Measurements from ENCODE around the gene TSPAN12. TPM values are rescaled to one million over a fixed set of nuclear protein-coding genes. Genes with fewer than 3 reads are reported as not detected.
A peak's percentile ranks its signal among the peaks of the same experiment; 100 is the strongest.

The TSPAN12 gene
- total RNA-seq, 1 experiment from 2014 or later: 8.7 TPM

DNA sequence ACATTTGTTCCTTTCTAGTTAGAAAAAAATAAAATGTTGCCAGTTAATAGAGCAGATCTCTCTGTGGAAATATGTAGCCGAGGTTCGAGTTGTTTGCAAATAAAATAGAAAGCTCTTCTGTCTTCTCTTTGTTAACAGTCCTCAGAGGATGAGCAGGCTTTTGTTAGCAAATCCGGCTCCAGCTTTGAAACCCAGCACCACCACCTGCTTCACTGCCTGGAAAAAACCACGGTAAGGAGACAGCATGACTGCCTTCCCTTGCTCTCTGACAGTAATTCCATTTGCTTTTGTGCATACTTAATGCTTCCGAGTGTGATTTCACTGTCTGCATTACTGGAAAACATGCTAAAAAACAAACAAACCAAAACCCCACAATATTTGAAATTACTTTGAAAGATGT is 115.6 kb downstream of the TSPAN12 start:
- peaks cover 0 to 4% (median under 1%) of the 10 kb centered on the region in 3 experiments; a peak in 2 of 7 replicates for H3K36me3 Mint-ChIP-seq (ENCODE audit: insufficient read depth in 1 of 3, low read depth in 3 of 3)
- no peaks in the 10 kb centered on the region; a peak in 1 of 5 replicates for H3K9me3 Mint-ChIP-seq
- Histone ChIP-seq H2BK15ac (ENCODE audit: low read depth, low read length) (no peak overlapping the region), H3K9me3 (ENCODE audit: control insufficient read depth, low read depth, low read length) (no peaks in the 10 kb centered on the region), H3K23ac (ENCODE audit: insufficient read length, low read depth, low read length) (no peak overlapping the region), H3K79me1 (ENCODE audit: insufficient read depth, low read depth, low read length, poor library complexity, severe bottlenecking) (no peaks in the 10 kb centered on the region), H3K27ac (ENCODE audit: insufficient read length, low read depth, low read length) (no peak overlapping the region), H3T11ph (ENCODE audit: low read length) (no peak overlapping the region), H3K4ac (ENCODE audit: low read depth, low read length) (no peak overlapping the region), H2BK5ac (ENCODE audit: insufficient read length, low read length) (no peak overlapping the region), H3K14ac (ENCODE audit: insufficient read depth, low read length) (no peak overlapping the region), H3K23me2 (ENCODE audit: insufficient read length, low read depth, low read length, poor library complexity, severe bottlenecking) (no peaks in the 10 kb centered on the region), H3K4me2 (ENCODE audit: insufficient read depth, insufficient read length, low read length) (no peak overlapping the region), H3K9ac (ENCODE audit: extremely low read depth, insufficient read length, low read length) (no peak overlapping the region), H3K56ac (ENCODE audit: insufficient read length, low read depth, low read length) (no peak overlapping the region), H2AK5ac (ENCODE audit: insufficient read length, low read length) (no peak overlapping the region), H2AFZ (ENCODE audit: low read length) (no peak overlapping the region), H3K79me2 (ENCODE audit: insufficient read depth, low read length) (no peaks in the 10 kb centered on the region), H2BK120ac (ENCODE audit: low read depth, low read length, poor library complexity, severe bottlenecking) (no peak overlapping the region), H4K20me1 (ENCODE audit: control insufficient read depth, insufficient read depth, insufficient read length) (no peaks in the 10 kb centered on the region), H2BK12ac (ENCODE audit: insufficient read length, low read depth, low read length) (no peak overlapping the region), H4K5ac (ENCODE audit: insufficient read length, low read depth, low read length) (no peak overlapping the region), H2BK20ac (ENCODE audit: low read depth, low read length, poor library complexity, severe bottlenecking) (no peak overlapping the region), H3K27me3 (ENCODE audit: insufficient read depth, low read length) (no peaks in the 10 kb centered on the region), H3K4me1 (ENCODE audit: insufficient read depth, low read length) (peaks cover 9% of the 10 kb centered on the region), H4K91ac (ENCODE audit: insufficient read length, low read depth, low read length) (no peak overlapping the region), H4K8ac (replicated peaks; ENCODE audit: insufficient read length, low read depth, low read length) (no peak overlapping the region), H3K18ac (ENCODE audit: insufficient read length, low read depth, low read length) (no peak overlapping the region)
- H3K27me3 Mint-ChIP-seq (ENCODE audit: low read depth): no peaks in the 10 kb centered on the region
- H3K4me3 Mint-ChIP-seq: peak overlapping the region; percentile 2 to 8; a peak in 1 of 5 replicates
- no CpG with 5 or more reads among the region's 5 CpGs for WGBS (ENCODE audit: extremely low coverage, insufficient read length, low lambda C conversion rate)
- DNase-seq: peak; percentile 62
- H3K4me1 Mint-ChIP-seq: peaks cover 53 to 55% of the 10 kb centered on the region in 2 experiments
- TF ChIP-seq, protein P1, sequence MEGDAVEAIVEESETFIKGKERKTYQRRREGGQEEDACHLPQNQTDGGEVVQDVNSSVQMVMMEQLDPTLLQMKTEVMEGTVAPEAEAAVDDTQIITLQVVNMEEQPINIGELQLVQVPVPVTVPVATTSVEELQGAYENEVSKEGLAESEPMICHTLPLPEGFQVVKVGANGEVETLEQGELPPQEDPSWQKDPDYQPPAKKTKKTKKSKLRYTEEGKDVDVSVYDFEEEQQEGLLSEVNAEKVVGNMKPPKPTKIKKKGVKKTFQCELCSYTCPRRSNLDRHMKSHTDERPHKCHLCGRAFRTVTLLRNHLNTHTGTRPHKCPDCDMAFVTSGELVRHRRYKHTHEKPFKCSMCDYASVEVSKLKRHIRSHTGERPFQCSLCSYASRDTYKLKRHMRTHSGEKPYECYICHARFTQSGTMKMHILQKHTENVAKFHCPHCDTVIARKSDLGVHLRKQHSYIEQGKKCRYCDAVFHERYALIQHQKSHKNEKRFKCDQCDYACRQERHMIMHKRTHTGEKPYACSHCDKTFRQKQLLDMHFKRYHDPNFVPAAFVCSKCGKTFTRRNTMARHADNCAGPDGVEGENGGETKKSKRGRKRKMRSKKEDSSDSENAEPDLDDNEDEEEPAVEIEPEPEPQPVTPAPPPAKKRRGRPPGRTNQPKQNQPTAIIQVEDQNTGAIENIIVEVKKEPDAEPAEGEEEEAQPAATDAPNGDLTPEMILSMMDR (conservative IDR thresholded peaks at IDR 0.05): no peak
- peak overlapping the region; percentile 27 to 77 (median 57); a peak in 5 of 7 replicates for H3K27ac Mint-ChIP-seq
